HG02885 (cell line): ENCODE data around the gene MRPL44.
"Not testable (repeated sequence)": the region's sequence is repeated elsewhere in the genome, so short reads cannot be mapped to it uniquely, and the experiment has no call there.

Source experiments
- ATAC-seq: cut with Tn5 transposase; IDR thresholded peaks from one replicate; pipeline ENCODE4 v1.9.1; 2021; ENCODE audit warnings: mild to moderate bottlenecking; ENCODE audit not compliant: unreplicated experiment, poor library complexity

Gene MRPL44

DNA sequence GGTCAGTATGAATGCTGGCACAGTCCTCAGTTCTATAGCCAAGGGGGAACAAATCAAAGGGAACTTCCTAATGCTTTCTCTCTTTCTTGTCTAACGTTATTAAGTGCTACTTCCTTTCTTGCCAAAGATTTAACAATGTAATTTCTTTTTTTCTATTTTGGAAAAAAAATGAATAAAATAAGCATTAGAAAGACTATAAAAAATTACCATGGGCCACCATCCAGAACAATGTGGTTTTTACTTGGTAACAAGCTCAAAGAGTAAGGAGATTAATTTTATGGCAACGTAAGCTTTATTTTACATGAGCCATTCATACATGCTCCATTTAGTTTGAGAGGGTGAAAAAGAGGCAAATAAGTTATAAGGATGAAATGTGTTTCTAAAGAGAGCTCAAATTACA lies 41.7 kb downstream of the MRPL44 start:
- no peak for ATAC-seq

DNA sequence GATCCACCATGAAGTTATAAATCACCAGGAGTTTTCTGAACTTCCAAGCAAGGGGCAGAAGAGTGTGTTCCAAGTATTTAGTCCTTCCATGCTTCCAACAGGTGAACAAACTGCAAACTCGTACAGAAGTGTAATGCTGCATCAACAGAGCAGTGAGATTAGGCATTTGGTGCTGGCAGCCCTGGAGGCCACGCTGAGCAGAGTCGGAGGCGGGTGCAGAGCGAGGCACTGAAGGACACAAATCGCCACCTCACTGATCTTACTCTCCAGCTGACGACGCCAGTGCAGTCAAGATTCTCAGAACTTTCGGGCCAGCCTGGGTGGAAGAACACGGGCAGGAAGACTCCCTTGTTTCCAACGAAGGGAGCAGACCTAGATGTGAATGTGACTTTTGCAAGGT lies 42.6 kb downstream of the MRPL44 start:
- ATAC-seq = no peak

DNA sequence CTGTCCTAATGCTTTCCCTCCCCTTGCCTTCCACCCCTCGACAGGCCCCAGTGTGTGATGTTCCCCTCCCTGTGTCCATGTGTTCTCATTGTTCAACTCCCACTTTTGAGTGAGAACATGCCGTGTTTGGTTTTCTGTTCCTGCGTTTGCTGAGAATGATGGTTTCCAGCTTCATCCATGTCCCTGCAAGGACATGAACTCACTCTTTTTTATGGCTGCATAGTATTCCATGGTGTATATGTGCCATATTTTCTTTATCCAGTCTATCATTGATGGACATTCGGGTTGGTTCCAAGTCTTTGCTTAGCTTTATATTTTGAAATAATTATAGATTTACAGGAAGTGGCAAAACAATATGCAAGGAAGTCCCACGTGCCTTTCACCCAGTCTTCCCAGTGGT lies 43.4 kb downstream of the MRPL44 start:
- not testable (repeated sequence) for ATAC-seq

- no peak for ATAC-seq
These were observed 46.9 kb downstream of the MRPL44 start for GRCh38 chr2:224004105-224004695.

DNA sequence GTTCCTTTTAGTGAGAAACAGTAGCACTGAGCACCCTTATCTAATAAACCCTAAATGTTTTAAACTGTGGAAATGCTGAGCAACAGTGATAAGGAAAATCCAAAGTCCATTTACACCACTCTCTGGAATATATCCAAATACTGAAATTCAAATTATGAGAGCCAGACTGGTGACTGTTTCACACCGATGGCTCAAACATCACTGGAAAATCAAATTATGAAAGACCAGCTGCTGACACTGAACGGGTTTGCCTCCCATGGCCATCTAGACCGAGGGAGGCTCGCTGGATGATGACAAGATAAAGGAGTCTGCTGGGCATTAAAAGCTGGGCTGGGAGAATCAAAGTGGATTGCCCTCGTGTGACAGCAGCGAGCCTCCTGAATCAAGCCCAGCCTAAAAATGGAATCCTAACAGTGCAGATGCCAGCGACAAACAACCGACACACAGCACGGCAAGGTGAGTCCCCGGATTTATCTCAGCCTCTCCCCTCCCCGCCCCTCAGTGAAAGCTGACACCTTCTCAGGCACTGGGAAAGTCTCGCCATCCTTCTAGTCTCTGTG lies 51.5 kb downstream of the MRPL44 start:
- ATAC-seq = no peak

- ATAC-seq = no peak
These were observed 52.5 kb downstream of the MRPL44 start for GRCh38 chr2:224009605-224010315.

DNA sequence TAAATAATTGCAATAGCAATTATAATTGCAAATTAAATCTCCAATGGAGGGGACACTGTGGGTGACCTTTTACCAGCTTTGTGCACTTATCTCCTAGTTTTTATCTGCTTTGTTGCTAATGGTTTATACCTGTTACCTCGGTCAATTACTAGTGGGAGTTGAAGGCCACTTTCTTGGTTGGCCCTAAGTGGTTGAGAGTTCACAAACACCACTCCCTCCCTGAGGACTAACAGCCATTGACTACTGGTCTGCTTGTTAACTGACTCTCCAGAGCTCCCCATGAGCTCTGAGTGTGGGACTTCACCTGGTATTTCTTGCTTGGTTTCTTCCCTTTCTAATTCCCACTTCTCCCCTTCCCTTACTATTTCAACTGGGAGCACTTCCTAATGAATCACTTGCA lies 54.6 kb downstream of the MRPL44 start:
- ATAC-seq = no peak

DNA sequence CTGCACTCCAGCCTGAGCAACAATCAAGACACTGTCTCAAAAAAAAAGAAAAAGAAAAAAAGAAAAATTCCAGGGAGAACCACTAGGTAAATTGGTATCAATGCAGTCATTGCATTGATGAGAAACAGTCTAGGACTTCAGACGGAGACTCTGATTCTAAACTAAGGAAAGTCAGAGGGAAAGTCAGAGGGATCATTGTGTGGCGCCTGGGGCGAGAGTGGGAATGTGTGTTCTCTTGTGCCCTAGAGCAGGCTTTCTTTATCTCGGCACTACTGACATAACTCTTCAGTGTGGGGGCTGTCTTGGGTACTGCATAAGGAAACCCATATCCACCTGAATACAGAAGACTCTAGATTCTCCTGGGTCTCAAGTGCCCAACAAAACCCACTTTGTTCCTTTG lies 57.1 kb downstream of the MRPL44 start:
- no peak for ATAC-seq

DNA sequence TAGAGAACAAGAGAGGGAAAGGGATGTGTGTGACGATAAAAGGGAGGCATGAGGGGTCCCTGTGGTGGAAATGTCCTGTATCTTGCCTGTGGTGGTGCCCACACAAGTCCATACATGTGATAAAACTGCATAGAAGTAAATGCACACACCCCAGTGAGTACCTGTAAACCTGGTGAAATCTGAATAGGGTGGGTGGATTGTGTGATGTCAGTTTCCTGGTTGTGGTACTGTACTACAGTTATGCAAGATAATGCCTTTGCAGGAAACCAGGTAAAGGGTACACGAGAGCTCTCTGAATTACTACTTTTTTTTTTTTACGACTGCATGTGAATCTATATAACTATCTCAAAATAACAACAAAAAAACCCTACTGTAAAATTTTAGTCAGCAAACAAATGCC lies 59.7 kb downstream of the MRPL44 start:
- no peak for ATAC-seq
